AG08395 (cell line): ENCODE data around the gene HSD3B7.
"Not testable (repeated sequence)": the region's sequence is repeated elsewhere in the genome, so short reads cannot be mapped to it uniquely, and the experiment has no call there.

Source experiments
- DNase-seq: peaks from one replicate; pipeline ENCODE4 v3.0.0; 2012; ENCODE audit warnings: mixed read lengths, low spot score

The HSD3B7 gene

DNA sequence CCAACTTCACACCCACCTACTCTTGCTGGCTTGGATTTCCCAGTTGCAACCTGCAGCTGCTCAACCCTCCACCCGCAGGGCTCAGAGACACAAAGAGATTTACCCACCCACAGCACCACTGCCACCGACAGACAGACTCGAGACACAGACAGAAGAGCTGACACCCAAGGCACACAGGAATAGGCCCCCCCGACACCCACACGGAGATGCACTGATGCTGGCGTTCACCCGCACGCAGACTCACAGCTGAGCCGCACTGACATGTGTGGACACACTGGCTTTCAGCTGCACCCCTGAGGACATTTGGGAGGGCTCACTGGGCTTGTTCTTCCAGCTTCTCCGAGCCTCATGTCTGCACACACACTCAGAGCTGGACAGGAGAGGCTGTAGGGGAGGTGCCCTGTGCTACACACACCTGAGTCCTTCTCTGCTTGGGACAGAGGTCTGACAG is 17.3 kb downstream of the HSD3B7 start:
- no peak for DNase-seq

DNA sequence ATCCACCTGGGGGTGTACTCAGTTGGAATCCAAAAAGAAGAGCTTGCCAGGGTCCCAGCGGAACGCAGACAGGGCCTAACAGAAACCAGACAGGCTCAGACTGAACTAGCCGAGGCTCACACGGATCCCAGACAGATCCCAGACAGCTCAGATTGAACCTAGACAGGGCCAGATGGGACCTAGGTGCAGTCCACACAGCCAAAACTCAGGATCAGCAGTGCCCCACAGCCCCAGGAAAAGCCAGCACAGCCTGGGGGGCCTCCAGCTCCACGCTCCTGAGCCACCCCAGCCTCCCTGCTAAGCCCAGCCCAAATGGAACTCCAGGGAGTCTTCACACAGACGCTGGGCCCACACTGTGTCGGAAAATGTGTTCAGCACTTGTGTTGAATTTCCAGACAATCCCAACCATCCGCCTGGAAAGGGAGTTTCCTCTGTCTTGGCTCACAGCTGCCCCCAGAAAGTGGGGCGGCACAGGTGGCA is 17.9 kb downstream of the HSD3B7 start:
- DNase-seq, result no peak

DNA sequence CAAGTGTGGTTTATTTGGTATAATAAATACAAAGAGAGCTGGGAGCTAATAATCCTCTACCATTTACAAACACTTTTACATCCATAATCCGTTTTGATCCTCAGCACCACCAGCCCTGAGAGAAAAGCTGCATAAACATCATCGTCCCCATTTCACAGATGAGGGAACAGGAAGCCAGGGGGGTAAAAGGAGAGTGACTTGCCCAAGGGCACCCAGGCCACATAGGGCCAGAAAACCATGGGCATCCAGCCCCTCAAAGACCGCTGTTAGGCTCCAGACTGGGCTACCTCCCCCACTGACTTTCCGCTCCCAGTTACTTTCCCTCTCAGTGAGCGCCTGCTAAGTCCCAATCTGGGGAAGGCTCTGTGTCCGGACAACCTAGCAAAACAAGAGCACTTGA is 18.7 kb downstream of the HSD3B7 start:
- DNase-seq, result no peak

DNA sequence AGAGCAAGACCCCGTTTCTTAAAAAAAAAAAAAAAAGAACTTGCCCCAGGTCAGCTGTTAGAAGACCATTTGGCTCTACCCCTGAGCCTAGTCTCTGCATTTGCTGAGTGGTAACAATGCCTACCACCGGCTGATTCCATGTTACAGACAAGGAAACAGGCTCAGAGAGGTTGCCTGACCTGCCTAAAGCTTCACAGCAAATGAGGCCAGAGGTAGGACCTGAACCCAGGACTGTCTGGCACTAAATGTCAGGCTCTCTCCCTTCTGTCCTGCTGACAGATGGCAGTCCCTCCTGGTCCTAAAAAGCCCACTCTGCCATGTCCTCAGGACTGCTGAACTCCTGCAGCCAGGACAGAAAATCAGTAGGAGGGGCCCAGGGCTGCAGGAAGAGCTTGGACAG is 19.7 kb downstream of the HSD3B7 start:
- no peak for DNase-seq

DNA sequence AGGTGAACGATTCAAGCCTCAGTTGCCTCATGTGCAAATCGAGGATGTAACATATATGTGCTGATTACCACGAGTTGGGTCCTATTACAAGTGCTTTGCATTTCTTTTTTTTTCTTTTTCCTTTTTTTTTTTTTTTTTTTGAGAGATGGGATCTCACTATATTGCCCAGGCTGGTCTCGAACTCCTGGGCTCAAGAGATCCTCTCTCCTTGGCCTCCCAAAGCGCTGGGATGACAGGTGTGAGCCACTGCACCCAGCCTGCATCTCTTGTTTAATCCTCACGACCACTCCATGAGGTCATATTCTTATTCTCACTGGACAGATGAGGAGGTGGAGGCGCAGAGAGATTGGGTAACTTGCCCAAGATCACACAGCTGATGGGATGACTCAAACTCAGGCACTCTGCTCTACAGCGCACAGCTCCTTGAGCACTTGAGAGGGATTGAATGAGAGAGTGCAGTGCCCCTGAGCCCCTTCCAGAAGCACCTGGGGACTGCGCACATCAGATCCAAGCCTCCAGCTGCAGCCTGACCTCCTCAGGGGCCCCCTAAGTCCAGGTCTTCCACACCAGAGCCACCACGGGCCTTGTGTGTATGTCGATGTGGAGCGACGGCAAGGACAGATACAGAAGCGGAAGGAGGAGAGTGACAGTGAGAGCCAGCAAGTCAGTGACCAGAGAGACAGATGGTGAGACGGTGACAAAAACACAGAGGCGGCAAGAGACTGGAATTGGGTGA is 20.5 kb downstream of the HSD3B7 start:
- no peak for DNase-seq

DNA sequence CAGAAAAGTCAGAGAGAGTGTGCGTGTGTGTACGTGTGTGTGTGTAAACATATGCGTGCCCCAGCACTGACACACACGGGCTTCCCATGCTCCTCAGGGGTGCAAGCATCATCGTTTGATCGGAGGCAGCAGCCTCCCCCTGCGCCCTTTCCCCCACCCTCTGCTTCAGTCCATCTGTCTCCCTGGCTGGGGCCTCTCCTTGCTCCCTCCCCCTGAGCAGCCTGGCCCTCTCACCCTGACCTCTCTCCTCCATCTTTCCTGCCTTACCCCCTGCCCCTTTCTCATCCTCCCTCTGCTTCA is 21.0 kb downstream of the HSD3B7 start:
- DNase-seq, result no peak

DNA sequence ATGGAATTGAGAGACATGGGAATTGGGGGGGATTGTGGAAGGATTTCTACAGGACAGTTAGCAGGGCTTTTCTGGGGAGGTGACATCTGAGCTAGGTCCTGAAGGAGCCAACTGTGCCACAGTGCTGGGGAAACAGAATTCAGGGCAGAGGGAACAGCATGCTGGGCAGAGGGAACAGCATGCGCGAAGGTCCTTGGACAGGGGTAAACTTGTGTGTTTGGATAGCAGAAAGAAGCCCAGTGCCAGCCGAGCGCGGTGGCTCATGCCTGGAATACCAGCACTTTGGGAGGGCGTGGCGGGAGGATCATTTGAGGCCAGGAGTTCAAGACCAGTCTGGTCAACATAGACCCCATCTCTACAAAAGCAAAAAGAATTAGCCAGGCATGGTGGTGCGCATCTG is 21.6 kb downstream of the HSD3B7 start:
- no peak for DNase-seq

DNA sequence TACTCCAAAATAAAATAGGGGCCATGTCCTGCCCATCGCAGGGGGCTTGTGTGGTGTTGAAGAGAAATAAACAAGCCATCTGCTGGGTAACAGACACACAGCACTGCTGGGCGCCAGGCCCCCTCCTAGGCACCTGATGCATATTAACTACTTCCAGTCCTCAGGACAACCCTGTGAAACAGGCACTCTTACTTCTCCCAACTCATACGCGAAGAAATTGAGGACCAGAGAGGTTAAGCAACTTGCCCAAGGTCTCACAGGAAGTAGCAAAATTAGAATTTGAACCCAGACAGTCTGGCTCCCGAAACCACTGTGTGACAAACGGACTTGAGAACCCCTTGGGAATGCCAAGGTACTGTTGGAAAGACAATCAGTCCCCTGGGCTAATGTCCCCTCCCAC is 22.7 kb downstream of the HSD3B7 start:
- DNase-seq, result no peak

DNA sequence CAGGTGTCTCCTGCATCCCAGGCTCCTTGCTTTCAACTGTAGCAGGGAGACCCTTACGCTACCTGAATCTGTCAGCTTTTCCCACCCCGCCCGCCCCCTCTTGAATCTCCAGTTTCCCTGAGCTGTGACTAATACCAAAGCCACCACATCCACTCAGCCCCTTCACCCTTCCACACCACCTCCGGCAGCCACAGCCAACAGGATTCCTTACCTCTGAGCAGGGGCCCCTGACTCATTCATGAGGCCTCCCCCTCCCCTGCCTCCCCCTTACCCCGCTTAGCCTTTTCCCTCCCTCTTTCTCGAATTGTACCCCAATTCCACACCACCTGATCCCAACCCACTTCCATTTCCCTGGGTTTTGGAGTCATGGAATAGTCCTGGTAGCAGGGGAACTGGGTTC is 23.1 kb downstream of the HSD3B7 start:
- DNase-seq, result peak; percentile 71

DNA sequence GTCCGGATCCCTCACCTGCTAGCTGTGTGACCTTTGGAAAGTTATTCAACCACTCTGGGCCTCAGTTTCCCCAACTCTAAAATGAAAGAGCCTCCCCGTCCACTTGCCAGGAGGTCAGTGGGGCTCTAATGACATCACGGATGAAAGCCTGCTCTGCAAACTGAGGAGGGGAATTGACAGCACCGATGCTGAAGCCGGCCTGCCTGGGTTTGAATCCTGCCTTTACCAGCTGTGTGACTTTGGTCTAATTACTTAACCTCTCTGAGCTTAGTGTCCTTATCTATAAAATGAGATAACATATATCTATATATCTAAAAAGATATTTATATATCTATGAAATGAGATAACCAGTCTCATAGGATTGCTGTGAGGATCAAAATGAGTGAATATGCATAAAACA is 23.5 kb downstream of the HSD3B7 start:
- DNase-seq, result no peak

DNA sequence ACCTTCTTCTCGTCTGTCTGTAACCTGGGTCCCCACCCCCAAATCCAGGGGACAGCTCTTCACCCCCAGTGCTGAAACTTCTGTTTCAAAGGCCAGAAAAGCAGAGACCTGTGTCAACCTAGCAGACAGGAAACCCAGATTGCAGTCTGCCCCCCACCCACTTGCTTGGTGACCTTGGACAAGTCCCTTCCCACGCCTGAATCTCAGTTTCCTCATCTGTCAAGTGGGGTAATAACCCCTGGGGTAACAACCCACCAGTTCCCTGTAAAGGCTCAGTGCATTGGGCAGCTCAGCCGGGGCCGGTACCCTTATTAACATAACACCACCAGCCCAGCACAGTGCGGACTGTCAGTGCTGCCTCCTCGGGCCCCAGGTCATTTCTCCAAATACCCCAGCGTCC is 24.1 kb downstream of the HSD3B7 start:
- no peak for DNase-seq

DNA sequence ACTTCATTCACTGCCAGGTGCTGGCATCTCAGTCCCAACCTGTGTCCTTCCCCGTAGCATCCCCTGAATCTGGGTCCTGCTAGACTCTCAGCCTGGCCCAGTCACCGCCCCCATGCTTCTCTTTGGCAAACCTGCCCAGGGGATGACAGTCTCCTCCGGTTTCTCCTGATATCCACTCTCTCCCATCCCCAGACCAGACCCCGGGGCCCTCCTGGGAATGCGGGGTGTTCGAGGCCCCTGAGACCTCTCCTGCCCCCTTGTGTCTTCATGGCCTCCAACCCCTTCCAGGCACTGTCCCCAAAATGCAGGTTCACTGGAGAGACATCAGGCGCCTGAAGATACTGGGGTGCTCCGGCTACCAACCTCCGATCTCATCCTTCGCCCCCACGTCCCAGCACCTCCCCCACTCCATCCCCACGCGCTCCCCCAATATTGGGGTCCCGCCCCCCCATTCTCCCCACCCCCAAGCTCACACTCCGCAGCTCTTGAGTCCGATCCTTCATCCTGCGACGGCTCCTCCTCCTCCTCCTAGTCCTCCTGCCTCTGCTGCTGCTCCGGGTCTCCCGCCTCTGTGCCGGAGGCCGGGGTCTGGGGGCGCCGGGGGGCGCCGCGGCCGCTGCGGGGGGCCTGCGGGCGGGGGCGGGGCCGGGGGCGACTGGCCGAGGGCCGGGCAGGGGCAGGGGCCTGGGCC is 25.0 kb downstream of the HSD3B7 start:
- DNase-seq, result no peak

DNA sequence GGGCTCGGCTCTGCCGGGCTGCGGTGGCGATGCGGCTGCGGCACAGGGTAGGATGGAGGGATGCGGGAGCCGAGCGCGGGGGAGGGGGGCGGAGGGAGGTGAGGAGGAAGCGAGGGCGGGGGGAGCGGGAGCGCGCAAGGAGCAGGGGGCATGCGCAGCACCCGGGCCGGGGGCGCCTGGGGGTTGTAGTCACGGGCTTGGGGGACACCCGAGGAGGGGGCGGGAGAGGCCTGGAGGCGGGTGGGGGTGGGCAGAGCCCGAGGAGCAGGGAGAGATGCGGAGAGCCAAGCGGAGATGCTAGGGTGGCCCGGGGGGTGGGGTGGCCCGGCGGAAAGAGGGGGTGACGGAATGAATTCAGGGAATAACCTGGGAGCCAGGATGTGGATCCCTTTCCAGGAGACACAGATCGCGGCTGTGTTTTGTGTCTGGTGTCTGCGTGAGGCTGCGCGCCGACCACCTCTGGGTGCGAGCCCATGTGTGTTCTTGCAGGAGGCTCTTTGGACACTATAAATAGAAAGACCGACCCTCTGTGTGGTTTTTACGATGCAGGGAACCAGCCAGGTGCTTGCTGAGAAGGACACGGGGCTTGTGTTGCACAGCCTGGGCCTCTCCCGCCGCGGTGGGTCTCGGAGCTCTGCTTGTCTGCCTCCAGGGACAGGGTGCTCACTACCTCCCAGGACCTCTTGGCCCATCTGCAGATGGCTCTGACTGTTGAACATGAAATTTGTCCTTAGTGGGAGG is 25.7 kb downstream of the HSD3B7 start, which contains the start of gene STX1B:
Gene STX1B, minus strand, starts transcription at position 54 of the 741 bp plus-strand sequence. CDS start 242 bp downstream, outside the sequence.
- peak; percentile 60 for DNase-seq

DNA sequence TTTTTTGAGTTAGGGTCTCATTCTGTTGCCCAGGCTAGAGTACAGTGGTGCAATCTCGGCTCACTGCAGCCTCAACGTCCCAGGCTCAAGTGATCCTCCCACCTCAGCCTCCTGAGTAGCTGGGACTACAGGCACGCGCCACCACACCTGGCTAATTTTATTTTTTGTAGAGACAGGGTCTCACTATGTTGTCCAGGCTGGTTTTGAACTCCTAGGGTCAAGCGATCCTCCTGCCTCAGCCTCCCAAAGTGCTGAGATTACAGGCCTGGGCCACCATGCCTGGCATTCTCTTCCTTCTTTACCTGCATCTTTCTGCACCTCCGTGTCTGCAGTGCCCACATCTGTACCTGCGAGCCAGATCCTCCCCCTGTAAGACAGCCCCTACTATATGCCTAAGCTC is 26.8 kb downstream of the HSD3B7 start:
- DNase-seq, result not testable (repeated sequence)

DNA sequence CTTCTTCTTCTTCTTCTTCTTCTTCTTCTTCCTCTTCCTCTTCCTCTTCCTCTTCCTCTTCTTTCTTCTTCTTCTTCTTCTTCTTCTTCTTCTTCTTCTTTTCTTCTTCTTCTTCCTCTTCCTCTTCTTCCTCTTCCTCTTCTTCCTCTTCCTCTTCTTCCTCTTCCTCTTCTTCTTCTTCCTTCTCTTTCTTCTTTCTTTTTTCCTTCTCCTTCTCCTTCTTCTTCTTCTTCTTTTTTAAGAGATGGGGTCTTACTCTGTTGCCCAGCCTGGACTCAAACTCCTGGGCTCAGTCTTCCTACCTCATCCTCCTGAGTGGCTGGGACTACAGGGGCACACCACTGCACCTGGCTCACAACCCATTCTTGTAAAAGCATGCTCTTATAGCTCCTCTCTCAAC is 28.3 kb downstream of the HSD3B7 start:
- not testable (repeated sequence) for DNase-seq

DNA sequence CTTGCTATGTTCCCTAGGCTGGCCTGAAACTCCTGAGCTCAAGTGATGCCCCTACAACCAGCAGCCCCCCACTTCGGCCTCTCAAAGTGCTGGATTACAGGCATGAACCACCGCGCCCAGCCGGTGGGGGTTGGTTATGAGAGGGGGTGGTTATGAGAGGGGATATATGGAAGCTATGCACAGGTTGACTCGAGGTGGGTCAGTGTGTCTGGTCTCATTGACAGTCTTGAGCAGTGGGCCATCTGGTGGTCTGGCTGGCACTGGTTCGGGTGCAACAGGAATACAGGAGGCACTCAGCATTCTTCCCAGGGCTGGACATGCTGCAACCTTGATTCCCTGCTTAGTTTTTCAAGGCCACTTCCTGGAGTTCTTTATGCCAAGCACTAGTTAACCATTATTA is 31.0 kb downstream of the HSD3B7 start:
- no peak for DNase-seq

DNA sequence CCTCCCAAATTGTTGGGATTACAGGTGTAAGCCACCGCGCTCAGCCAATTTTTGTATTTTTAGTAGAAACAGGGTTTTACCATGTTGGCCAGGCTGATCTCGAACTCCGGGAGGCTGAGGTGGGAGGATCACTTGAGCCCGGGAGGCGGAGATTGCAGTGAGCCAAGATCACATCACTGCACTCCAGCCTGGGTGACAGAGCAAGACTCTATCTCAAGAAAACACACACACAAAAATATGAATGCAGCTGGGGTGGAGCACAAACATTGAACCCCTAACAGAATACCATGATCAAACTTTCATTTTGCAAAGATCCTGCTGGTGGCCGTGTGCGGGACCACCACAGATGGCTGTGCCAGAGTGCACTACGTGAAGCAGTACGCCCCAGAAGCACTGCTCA is 32.7 kb downstream of the HSD3B7 start:
- DNase-seq, result not testable (repeated sequence)

DNA sequence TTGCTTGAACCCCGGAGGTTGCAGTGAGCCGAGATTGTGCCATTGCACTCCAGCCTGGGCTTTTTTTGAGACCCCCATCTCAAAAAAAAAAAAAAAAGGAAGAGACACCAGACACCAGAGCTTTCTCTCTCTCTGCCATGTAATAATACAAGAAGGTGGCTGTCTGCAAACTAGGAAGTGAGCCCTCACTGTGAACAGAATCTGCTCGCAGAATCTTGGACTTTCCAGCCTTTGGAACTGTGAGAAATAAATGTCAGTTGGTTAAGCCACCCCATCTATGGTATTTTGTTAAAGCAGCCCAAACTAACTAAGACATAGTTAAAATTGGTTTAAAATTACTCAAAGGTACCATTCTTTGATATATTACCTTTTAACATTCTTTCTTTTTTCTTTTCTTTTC is 35.5 kb downstream of the HSD3B7 start:
- DNase-seq, result no peak

DNA sequence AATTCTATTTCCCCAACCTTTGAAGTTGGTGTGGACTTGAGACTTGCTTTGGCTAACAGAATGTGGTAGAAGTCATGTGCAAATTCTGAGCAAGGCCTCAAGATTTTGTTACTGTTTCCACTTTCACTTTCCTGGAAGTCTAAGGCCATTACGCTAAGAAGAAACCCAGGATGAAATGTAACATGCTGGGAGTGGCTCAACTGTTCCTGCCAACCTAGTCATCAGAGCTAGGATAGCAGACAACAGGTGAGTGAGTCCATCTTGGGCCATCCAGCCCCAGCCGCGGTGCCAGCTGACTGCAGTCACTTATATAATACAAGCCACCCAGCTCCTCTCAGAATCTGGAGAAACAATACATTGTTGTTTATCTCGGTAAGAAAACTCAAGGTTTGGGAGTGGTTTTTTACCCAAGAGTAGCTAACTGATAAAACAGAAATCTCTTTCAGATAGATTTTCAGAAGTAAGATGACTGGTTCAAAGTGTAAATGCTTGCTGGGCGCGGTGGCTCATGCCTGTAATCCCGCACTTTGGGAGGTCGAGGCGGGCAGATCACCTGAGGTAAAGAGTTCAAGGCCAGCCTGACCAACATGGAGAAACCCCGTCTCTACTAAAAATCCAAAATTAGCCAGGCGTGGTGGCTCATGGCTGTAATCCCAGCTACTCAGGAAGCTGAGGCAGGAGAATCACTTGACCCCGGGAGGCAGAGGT is 37.7 kb downstream of the HSD3B7 start:
- DNase-seq, result no peak

DNA sequence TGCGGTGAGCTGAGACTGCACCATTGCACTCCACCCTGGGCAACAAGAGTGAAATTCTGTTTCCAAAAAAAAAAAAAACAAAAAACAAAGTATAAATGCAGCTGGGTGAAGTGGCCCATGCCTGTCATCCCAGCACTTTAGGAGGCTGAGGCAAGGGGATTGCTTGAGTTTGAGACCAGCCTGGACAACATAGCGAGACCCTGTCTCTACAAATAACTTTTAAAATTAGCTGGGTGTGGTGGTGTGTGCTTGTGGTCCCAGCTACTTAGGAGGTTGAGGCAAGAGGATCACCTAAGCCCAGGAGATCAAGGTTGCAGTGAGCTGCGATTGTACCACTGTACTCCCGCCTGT is 38.2 kb downstream of the HSD3B7 start:
- no peak for DNase-seq

DNA sequence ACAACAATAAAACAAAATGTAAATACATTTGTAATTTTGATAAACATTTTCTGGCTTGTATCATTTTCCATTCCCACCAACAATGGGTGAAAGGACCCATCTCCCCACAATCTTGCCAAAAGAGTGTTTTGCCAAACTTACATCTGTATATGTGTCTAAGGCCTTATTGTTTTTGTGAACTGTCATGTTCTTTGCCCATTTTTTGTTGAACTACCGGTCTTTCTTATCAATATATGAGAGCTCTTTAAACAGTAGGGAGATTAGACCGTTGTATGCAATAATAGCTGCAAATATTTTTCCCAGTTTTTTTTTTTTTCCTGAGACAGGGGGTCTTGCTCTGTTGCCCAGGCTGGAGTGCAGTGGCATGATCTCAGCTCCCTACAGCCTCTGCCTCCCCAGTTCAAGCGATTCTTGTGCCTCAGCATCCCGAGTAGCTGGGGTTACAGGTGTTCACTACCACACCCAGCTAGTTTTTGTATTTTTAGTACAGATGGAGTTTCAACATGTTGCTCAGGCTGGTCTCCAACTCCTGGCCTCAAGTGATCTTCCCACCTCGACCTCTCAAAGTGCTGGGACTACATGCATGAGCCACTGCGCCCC is 38.7 kb downstream of the HSD3B7 start:
- DNase-seq, result no peak

DNA sequence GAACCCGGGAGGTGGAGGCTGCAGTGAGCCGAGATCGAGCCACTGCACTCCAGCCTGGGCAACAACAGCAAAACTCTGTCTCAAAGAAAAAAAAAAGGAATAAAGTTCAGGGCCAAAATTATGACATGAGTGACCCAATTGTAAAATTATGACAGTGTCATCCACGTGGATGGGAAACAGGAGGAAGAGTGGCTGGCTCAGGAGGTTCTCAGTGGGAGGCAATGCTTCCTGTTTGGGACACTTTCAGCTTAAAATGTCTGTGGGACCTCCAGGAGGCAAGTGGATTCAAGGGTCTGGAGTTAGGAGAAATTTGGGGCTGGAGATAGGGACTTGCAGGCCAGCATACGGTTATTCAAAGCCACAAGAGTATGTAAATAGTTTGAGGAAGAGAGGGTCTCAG is 40.3 kb downstream of the HSD3B7 start:
- no peak for DNase-seq
